Heart right ventricle (tissue), 16 donors: ENCODE results near the gene SPATS2. TPM values are rescaled to one million over a fixed set of nuclear protein-coding genes. Genes with fewer than 3 reads are reported as not detected.

Experiments used
- ATAC-seq, 8 donors: fragments of 200-7000 bp; cut with Tn5 transposase; one replicate each; pipeline ENCODE4 v1.9.1; 2020; ENCODE audit warnings: mild to moderate bottlenecking in 8 of 8, moderate library complexity in 8 of 8, moderate number of reproducible peaks in 1 of 8
- DNase-seq, 2 donors: peaks; one replicate each; pipeline ENCODE4 v3.0.0-alpha.2; 2020
- H3K27ac ChIP-seq, 10 donors: fragments of 200-600 bp; sonication (generic) in 2 of 10; one replicate each; pipeline versions ENCODE4 v1.5.0 to v1.8.0; 2020 to 2022; ENCODE audit warnings: mild to moderate bottlenecking in 3 of 10
- H3K27me3 ChIP-seq, 7 donors: fragments of 200-600 bp; one replicate each; pipeline ENCODE4 v1.8.0; 2021 to 2022; ENCODE audit warnings: mild to moderate bottlenecking in 2 of 7
- H3K36me3 ChIP-seq, 9 donors: fragments of 200-600 bp; sonication (generic) in 1 of 9; one replicate each; pipeline versions ENCODE4 v1.5.0 to v1.8.0; 2020 to 2022; ENCODE audit warnings: mild to moderate bottlenecking in 2 of 9
- H3K4me1 ChIP-seq, 9 donors: fragments of 200-600 bp; sonication (generic) in 1 of 9; one replicate each; pipeline versions ENCODE4 v1.5.0 to v1.8.0; 2020 to 2022; ENCODE audit warnings: mild to moderate bottlenecking in 4 of 9
- H3K4me3 ChIP-seq, 10 donors: fragments of 200-600 bp; sonication (generic) in 2 of 10; one replicate each; pipeline versions ENCODE4 v1.5.0 to v1.8.0; 2020 to 2022; ENCODE audit warnings: mild to moderate bottlenecking in 7 of 10, moderate library complexity in 2 of 10
- H3K9me3 ChIP-seq, 11 donors: fragments of 200-600 bp in 10 of 11; sonication (generic) in 2 of 11; one replicate each; pipeline versions ENCODE4 v1.5.0 to v1.8.0; 2013 to 2022; ENCODE audit warnings: mild to moderate bottlenecking in 2 of 11, control low read depth in 1 of 11, moderate library complexity in 1 of 11
- WGBS, 2 donors: extraction: QIAGEN DNeasy Blood & Tissue Kit; methylation state at CpG; one replicate each; pipeline ENCODE4 v1.1.7; 2013; ENCODE audit warnings: inconsistent platforms in 1 of 2; 5-methylcytosine and 5-hydroxymethylcytosine counted together
- intact Hi-C, 10 donors: fragments of 100-400 bp; cut with DNase I; formaldehyde crosslinking; loops; one replicate each; pipeline versions ENCODE4 v1.11.1 to v1.14.2; 2022
- polyA plus RNA-seq, 2 donors: library from polyadenylated mRNA; stranded (reverse); fragments of 200-250 nt; gene quantifications; one replicate each; pipeline ENCODE4 v1.2.3, GENCODE V29; 2013
- total RNA-seq, 10 donors: library from RNA; stranded (reverse); fragmentation: NEBNext Ultra II Directional in 3 of 10; extraction: Animal tissue kit (Norgen Biotek cat#: 25700) in 3 of 10; gene quantifications; one replicate each; pipeline versions ENCODE4 v1.2.1 to v1.2.4, GENCODE V29; 2021 to 2023
- TF ChIP-seq, protein P1 (sequence below), 9 donors: fragments of 200-600 bp; sonication (generic) in 2 of 9; IDR thresholded peaks; one replicate each; pipeline versions ENCODE4 v1.5.0 to v1.8.0; 2021 to 2022; ENCODE audit warnings: antibody characterized with exemption in 9 of 9, mild to moderate bottlenecking in 5 of 9, moderate library complexity in 1 of 9
- donor health status: Arrhythmogenic right ventricular cardiomyopathy.
- donor health status: ischemic (EF 13 %, LVEDD 7.1; RV severe dilation, severe dysfunction).
- donor health status: healthy with polysubstance abuse.
- donor health status: DM: no; HTN: yes; CAD: no.
- donor health status: DM: no; HTN: no; CAD: no.
- donor health status: ischemic (EF 25% LVEDD 6.9; RV normal size, moderate dysfunction).
- donor health status: ischemic (EF 25% LVEDD 5.7; RV mildly dilated, moderate dysfunction).
- donor health status: healthy.
- donor health status: DM: yes; HTN: yes; CAD: no.
- donor health status: Ischemic cardiomyopathy.
- donor health status: ischemic (EF 35%, LVEDD 5.7; RV mildly dilated, moderate dysfunction).
- donor health status: nonischemic (EF 11% LVEDD 7.7; RV severe dilation, severe dysfunction).
- donor health status: DM: yes; HTN: yes; CAD: no.
- donor health status: PGD.
- donor health status: ischemic (EF 29% LVEDD 5.4; RV normal size, mild dysfunction).
- donor health status: nonischemic (EF 23%, LVEDD 6.1; RV moderate dilation, normal function).

Gene SPATS2
- total and polyA plus RNA-seq, 12 donors, result 3.5 to 11.5 (median 5.1) TPM

GRCh38 chr12:49542592-49543160 is 175.4 kb downstream of the SPATS2 start:
- DNase-seq, result no peak

DNA sequence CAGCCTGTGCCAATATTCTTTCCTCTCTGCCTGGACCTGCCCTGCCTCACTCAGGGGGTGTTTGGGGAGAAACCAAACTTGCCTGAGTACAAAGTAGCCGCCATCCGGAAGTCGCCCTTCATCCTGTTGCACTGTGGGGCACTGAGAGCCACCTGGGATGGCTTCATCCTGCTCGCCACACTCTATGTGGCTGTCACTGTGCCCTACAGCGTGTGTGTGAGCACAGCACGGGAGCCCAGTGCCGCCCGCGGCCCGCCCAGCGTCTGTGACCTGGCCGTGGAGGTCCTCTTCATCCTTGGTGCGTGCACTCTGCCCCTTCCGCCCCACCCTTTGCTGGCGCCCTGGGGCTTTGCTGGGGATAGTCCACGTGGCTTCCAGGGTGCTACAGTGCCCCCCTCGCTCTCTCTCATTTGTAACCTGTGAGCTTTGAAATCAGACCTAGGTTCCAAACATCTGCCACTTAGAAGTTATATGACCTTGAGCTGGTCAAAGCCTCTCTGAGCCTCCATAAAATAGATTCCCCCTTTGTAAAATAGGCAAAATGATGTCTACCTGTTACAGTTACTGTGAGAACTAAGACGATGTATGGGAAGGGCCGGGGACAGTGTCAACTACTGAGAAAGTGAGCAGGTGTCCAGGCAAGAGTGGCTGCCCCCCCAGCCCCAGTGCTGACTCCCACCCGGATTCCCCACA is 176.1 kb downstream of the SPATS2 start:
- Histone ChIP-seq H3K27me3 (peaks cover 0 to 66% (median 36%) of the 10 kb centered on the region in 7 donors), H3K9me3 (no peaks in the 10 kb centered on the region), H3K4me1 (peaks cover 0 to 9% (median 6%) of the 10 kb centered on the region in 9 donors), H3K27ac (no peak overlapping the region), H3K4me3 (no peak overlapping the region), H3K36me3 (no peaks in the 10 kb centered on the region)
- TF ChIP-seq, protein P1, sequence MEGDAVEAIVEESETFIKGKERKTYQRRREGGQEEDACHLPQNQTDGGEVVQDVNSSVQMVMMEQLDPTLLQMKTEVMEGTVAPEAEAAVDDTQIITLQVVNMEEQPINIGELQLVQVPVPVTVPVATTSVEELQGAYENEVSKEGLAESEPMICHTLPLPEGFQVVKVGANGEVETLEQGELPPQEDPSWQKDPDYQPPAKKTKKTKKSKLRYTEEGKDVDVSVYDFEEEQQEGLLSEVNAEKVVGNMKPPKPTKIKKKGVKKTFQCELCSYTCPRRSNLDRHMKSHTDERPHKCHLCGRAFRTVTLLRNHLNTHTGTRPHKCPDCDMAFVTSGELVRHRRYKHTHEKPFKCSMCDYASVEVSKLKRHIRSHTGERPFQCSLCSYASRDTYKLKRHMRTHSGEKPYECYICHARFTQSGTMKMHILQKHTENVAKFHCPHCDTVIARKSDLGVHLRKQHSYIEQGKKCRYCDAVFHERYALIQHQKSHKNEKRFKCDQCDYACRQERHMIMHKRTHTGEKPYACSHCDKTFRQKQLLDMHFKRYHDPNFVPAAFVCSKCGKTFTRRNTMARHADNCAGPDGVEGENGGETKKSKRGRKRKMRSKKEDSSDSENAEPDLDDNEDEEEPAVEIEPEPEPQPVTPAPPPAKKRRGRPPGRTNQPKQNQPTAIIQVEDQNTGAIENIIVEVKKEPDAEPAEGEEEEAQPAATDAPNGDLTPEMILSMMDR (IDR thresholded peaks at IDR 0.05), result no peak
- WGBS, 2 donors, result 68 to 71% methylated on average over 20 of the region's 20 CpGs
- ATAC-seq, result no peak
- intact Hi-C loops, result no loop called here
- DNase-seq, result no peak

More at GRCh38 chr12:49542592-49543160, 175.4 kb downstream of the SPATS2 start:
- intact Hi-C loops, result no loop called here
- WGBS, 2 donors, result 95 to 97% methylated on average over 15 of the region's 15 CpGs
- Histone ChIP-seq H3K27ac (no peak overlapping the region), H3K9me3 (no peaks in the 10 kb centered on the region), H3K4me3 (no peak overlapping the region), H3K27me3 (peaks cover 0 to 66% (median 37%) of the 10 kb centered on the region in 7 donors), H3K4me1 (peaks cover 0 to 15% (median 10%) of the 10 kb centered on the region in 9 donors), H3K36me3 (no peaks in the 10 kb centered on the region)
- no peak for ATAC-seq
- TF ChIP-seq, protein P1 (IDR thresholded peaks at IDR 0.05), result no peak

- ATAC-seq (no peak), DNase-seq (no peak)
- WGBS, 2 donors, result 35 to 43% methylated on average over 39 of the region's 39 CpGs
- TF ChIP-seq, protein P1 (IDR thresholded peaks at IDR 0.05), result no peak
- intact Hi-C loops, result no loop called here
- Histone ChIP-seq H3K27me3 (peaks cover 0 to 68% (median 34%) of the 10 kb centered on the region in 7 donors), H3K4me1 (peaks cover 0 to 13% (median 10%) of the 10 kb centered on the region in 9 donors), H3K9me3 (no peaks in the 10 kb centered on the region), H3K36me3 (no peaks in the 10 kb centered on the region), H3K4me3 (no peak overlapping the region), H3K27ac (no peak overlapping the region)
Measured at GRCh38 chr12:49543914-49544815, 176.9 kb downstream of the SPATS2 start.

GRCh38 chr12:49545815-49546214 is 178.6 kb downstream of the SPATS2 start:
- intact Hi-C loops, result loop anchor here in 1 of 10 donors (5.0 kb wide), 1 partner anchor 729 kb away; the partner anchor contains the start of gene CACNB3
- DNase-seq (no peak), ATAC-seq (no peak)
- Histone ChIP-seq H3K4me1 (peaks cover 0 to 17% (median 15%) of the 10 kb centered on the region in 9 donors), H3K27me3 (peaks cover 0 to 64% (median 24%) of the 10 kb centered on the region in 7 donors), H3K9me3 (no peaks in the 10 kb centered on the region), H3K4me3 (no peak overlapping the region), H3K27ac (no peak overlapping the region), H3K36me3 (no peaks in the 10 kb centered on the region)
- 75 to 76% methylated on average over 4 of the region's 4 CpGs for WGBS, 2 donors
- TF ChIP-seq, protein P1 (IDR thresholded peaks at IDR 0.05), result no peak
